Colonic mucosa (tissue), 4 donors: ENCODE measurements around the gene LAMC3. TPM values are rescaled to one million over a fixed set of nuclear protein-coding genes. Genes with fewer than 3 reads are reported as not detected.

Experiments
- DNase-seq: peaks from one replicate; pipeline ENCODE4 v3.0.0-alpha.2; 2020
- H3K27ac ChIP-seq: fragments of 200-600 bp; one replicate; pipeline ENCODE4 v1.8.0; 2021
- H3K27me3 ChIP-seq: fragments of 200-600 bp; one replicate; pipeline ENCODE4 v1.8.0; 2021
- H3K36me3 ChIP-seq: fragments of 200-600 bp; one replicate; pipeline ENCODE4 v1.8.0; 2021
- H3K4me1 ChIP-seq: fragments of 200-600 bp; one replicate; pipeline ENCODE4 v1.8.0; 2021; ENCODE audit warnings: mild to moderate bottlenecking
- H3K4me3 ChIP-seq: fragments of 200-600 bp; one replicate; pipeline ENCODE4 v1.8.0; 2021
- H3K9ac ChIP-seq, 2 donors: one replicate each; pipeline ENCODE4 v1.7.0; 2013; ENCODE audit warnings: control low read depth in 2 of 2, low read depth in 2 of 2, low read length in 2 of 2
- H3K9me3 ChIP-seq: fragments of 200-600 bp; one replicate; pipeline ENCODE4 v1.8.0; 2021
- intact Hi-C: fragments of 100-400 bp; cut with DNase I; formaldehyde crosslinking; loops from one replicate; pipeline ENCODE4 v1.14.1; 2022
- total RNA-seq, 2 donors: library from RNA; stranded (reverse); fragmentation: NEBNext Ultra II Directional in 1 of 2; extraction: Animal tissue kit (Norgen Biotek cat#: 25700) in 1 of 2; gene quantifications; one replicate each; pipeline ENCODE4 v1.2.1, GENCODE V29; 2021
- TF ChIP-seq, protein P1 (sequence below): fragments of 200-600 bp; IDR thresholded peaks from one replicate; pipeline ENCODE4 v1.8.0; 2022; ENCODE audit warnings: antibody characterized with exemption, mild to moderate bottlenecking
- donor health status: healthy.
- donor health status: DM: no; HTN: no; CAD: no.
- donor health status: DM: no; HTN: no; CAD: no.

The LAMC3 gene
- total RNA-seq, 2 donors from 2014 or later, result 0.67 to 1.9 TPM

DNA sequence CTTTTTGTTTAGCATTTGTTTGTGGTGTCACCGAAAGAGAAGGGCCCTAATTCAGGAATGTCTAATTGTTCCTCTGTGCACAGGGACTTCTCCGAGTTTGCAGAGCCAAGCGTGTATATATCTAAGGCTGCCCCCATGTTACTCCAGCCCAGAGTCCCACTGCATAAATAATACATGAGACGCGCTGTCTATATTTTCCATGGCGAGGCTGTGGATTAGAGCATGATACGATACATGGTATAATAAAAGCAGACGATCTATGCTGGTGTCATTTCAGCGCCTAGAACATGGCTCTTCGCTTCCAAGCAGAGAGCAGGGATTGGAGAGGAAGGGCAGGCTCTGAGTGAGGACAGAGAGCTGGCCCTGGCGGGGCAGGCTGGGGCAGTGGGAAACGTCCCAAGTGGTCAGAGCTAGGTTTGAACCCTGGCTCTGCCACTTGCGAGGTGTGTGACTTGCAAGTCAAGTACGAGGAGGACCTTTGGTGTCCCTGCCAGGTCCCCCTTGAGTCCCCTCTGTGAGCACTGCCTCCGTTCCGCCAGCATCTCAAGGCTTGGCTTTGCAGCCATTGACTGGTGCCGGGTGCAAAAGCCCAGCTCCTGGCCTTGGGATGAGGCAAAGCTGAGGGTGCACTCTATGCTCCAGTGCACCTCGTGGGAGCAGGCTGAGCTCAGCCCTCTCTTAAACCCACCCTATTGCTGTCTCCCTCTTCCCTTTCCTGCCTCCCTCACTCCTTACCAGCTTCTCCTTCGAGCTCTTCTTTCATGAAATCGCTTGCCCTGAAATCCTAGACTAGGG lies 29.2 kb upstream of the LAMC3 start:
- TF ChIP-seq, protein P1, sequence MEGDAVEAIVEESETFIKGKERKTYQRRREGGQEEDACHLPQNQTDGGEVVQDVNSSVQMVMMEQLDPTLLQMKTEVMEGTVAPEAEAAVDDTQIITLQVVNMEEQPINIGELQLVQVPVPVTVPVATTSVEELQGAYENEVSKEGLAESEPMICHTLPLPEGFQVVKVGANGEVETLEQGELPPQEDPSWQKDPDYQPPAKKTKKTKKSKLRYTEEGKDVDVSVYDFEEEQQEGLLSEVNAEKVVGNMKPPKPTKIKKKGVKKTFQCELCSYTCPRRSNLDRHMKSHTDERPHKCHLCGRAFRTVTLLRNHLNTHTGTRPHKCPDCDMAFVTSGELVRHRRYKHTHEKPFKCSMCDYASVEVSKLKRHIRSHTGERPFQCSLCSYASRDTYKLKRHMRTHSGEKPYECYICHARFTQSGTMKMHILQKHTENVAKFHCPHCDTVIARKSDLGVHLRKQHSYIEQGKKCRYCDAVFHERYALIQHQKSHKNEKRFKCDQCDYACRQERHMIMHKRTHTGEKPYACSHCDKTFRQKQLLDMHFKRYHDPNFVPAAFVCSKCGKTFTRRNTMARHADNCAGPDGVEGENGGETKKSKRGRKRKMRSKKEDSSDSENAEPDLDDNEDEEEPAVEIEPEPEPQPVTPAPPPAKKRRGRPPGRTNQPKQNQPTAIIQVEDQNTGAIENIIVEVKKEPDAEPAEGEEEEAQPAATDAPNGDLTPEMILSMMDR, result no peak
- Histone ChIP-seq H3K9ac (no peak overlapping the region), H3K27me3 (no peaks in the 10 kb centered on the region), H3K4me3 (no peak overlapping the region), H3K36me3 (no peaks in the 10 kb centered on the region), H3K27ac (no peak overlapping the region), H3K4me1 (no peaks in the 10 kb centered on the region), H3K9me3 (no peaks in the 10 kb centered on the region)
- no peak for DNase-seq
- intact Hi-C loops, result no loop called here

DNA sequence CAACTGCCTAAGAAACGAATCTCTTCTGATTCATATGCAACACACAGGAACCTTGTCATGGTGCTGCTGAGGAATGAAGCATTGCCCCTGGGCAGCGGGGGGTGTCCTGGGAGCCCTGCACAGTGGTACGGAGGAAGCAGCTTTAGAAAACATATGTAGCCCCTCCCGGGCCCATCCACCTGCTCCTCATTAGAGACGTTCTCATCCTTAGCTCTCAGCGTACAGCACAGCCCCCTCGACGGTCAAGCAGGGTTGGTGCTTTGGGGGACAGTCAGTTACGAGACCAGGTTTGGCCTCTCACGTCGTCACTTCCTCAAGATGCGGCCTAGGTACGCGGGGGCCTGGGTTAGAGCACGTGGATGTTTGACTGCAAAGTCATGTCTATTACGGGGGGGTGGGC lies 28.4 kb upstream of the LAMC3 start:
- no peak for DNase-seq
- Histone ChIP-seq H3K9me3 (no peaks in the 10 kb centered on the region), H3K9ac (no peak overlapping the region), H3K36me3 (no peaks in the 10 kb centered on the region), H3K27ac (no peak overlapping the region), H3K27me3 (no peaks in the 10 kb centered on the region), H3K4me1 (no peaks in the 10 kb centered on the region), H3K4me3 (no peak overlapping the region)
- TF ChIP-seq, protein P1, result no peak
- intact Hi-C loops, result no loop called here

DNA sequence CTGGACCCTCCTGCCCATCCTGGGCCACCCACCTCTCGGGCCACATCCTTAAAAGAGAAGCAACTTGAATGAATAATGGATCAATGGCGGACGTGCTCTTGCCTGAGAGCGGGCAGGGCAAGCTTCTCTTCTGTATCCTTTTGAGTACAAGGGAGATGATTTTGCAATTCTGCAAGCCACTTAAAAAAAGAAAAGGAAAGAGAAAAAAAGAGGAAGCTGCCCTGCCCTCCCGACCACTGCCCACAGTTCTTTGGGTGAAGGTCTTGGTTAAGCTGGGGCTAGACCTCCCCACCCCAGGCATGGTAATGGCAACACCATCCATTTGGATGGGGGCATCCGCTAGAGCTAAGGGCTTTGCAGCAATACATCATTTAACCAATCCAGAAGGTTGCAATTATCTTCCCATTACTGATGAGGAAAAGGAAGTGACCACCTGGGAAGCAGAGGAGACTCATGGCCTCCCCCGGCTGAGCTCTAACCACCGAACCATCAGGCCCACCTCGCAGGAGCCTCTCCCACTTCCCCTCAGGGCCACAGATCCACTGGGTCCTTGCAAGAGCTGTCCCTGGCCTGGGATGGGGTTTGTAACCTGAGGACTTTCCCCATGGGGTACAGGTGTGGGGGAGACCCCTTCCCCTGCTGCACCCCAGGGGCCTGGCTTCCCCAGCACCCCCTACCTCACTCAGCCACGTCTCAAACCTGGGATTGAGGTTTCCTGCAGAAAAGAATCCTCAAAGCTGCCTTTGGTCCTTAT lies 27.8 kb upstream of the LAMC3 start:
- no peak overlapping the region for H3K4me3 ChIP-seq
- H3K9ac ChIP-seq, result no peak overlapping the region
- intact Hi-C loops, result no loop called here
- TF ChIP-seq, protein P1, result no peak
- H3K27me3 ChIP-seq, result no peaks in the 10 kb centered on the region
- no peaks in the 10 kb centered on the region for H3K9me3 ChIP-seq
- H3K4me1 ChIP-seq, result no peaks in the 10 kb centered on the region
- no peak overlapping the region for H3K27ac ChIP-seq
- DNase-seq, result no peak
- H3K36me3 ChIP-seq, result no peaks in the 10 kb centered on the region

DNA sequence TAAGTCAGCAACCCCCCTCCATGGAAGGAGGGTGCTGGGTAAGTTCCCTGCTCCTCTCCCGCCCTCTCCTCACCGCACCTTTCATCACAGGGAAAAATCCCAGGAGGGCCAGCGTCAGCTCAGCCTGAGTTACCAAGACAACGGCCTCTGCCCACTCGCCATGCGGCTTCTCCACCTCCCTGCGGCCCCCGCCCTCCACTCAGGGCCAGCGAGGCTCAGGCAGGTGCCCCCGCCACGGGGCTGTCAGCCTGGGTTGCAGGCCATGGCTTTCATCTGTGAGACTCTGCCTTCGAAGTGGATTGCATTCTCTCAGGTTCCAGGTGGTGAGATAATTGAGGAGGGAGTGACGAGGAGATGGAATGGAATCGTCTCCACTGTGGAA lies 27.2 kb upstream of the LAMC3 start:
- no peak for DNase-seq
- Histone ChIP-seq H3K36me3 (no peaks in the 10 kb centered on the region), H3K9ac (no peak overlapping the region), H3K27ac (no peak overlapping the region), H3K27me3 (no peaks in the 10 kb centered on the region), H3K4me3 (no peak overlapping the region), H3K9me3 (no peaks in the 10 kb centered on the region), H3K4me1 (no peaks in the 10 kb centered on the region)
- intact Hi-C loops, result no loop called here
- TF ChIP-seq, protein P1, result no peak

DNA sequence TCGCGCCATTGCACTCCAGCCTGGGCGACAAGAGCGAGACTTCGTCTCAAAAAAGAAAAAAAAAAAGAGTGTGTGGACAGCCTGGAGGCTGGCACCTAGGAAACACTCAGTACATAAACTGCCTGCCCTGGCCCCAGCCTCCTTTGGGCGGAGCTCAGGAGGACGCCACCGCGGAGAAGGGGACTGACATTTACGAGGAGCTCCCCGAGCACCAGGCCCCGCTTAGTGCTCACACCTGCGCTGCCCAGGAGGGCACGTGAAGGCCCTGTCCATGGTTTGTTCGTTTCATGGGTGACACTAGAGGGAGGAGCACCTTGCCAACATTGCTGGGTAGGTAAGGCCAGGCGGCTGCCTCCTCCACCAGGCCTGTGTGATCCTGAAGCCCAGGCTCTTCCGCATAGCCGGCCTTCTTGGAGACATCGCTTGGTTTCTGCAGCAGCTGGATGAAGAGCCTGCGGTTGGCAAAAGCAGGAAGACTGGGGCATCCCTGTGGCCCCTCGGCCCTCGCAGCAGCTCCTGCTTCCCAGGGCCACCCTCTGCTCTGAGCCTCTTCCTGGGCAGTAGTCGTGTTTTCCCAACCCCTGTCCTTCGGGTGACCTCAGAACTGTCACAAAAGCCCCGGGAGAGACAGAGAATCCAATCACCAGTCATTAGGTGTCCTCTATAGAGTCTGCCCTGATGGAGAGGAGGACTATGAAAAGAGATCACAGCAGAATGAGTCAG lies 26.2 kb upstream of the LAMC3 start:
- Histone ChIP-seq H3K27me3 (no peaks in the 10 kb centered on the region), H3K9me3 (no peaks in the 10 kb centered on the region), H3K27ac (no peak overlapping the region), H3K9ac (no peak overlapping the region), H3K36me3 (no peaks in the 10 kb centered on the region), H3K4me1 (no peaks in the 10 kb centered on the region), H3K4me3 (no peak overlapping the region)
- no peak for DNase-seq
- intact Hi-C loops, result no loop called here
- TF ChIP-seq, protein P1, result no peak
